Activated CD4-positive, alpha-beta T cell treated with anti-CD3 and anti-CD28 coated beads, Interleukin-2, Interleukin-6, amounts not matched to agents 100 ng/mL and 50 ng/mL, durations not matched to agents 16 hours and 8 hours (primary cell): ENCODE data around the gene RAB3IL1.
"Not testable (repeated sequence)": the region's sequence is repeated elsewhere in the genome, so short reads cannot be mapped to it uniquely, and the experiment has no call there.

Experiments
- DNase-seq: peaks from one replicate; pipeline ENCODE4 v3.0.0-alpha.2; 2020

The RAB3IL1 gene

DNA sequence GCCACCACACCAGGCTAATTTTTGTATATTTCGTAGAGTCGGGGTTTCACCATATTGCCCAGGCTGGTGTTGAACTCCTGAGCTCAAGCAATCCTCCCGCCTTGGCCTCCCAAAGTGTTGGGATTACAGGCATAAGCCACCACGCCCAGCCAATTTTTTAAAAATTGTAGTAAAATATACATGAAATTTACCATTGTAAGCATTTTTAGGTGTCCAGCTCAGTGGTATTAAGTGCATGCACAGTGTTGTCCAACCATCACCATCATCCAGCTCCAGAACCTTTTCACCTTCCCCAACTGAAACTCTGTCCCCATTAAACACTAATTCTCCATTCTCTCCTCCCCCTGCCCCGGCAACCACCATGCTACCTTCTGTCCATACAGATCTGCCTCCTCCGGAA, 34.5 kb downstream of the RAB3IL1 start:
- no peak for DNase-seq

GRCh38 chr11:61882267-61882666, 35.1 kb downstream of the RAB3IL1 start:
- not testable (repeated sequence) for DNase-seq

- no peak for DNase-seq
Observed at GRCh38 chr11:61881397-61881796, 36.0 kb downstream of the RAB3IL1 start.

DNA sequence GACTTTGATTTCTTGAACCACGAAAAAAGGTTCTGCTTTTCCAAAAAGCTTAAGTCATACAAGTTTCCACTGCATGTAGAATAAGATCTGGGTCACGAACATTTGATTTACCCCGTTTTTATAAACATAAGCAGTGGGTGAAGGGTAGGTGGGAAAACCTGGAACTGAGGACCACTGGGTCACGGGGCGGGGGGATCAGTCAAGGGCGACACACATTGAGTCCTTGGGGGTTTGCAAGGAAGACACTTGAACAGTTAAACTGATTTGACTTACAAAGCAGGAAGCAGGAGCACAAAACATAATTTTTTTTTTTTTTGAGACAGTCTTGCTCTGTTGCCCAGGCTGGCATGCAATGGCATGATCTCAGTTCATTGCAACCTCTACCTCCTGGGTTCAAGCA, 36.9 kb downstream of the RAB3IL1 start:
- no peak for DNase-seq

DNA sequence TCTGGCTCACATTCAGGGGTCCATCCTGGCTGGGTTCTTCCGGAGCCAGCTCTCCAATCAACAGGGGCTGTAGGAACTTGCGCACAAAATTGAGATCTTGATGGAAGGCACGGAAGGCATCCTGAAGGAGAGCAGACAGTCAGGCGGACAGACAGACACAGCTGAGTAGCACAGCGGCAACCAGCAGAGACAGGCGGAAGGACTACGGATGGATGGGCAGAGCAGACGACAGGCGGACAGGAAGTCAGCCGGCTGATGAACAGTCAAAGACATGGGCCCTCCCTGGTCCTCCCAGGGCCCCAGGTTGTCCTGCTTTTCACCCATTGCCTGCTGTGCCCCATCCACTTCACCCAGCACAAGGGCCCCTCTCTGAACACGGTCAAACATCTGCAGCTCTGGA, 37.3 kb downstream of the RAB3IL1 start:
- no peak for DNase-seq

DNA sequence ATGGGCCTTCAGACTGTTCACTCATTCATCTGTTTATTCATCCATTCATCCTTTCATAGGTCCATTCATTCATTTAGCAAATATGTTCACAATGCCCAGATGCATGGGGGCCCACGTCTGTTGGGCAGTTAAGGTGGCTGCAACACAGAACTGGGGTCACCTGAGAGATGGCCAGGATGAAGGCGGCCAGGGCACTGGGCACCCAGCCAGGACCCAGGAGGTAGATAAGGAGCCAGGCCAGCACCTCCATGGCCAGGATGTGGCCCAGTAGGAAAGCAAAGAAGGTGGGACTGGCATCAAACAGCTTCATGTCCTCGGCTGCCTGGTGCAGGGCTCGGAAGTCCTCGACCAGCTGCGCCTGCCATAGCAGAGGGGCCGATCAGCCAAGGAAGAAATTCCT, 38.2 kb downstream of the RAB3IL1 start:
- DNase-seq = no peak

DNA sequence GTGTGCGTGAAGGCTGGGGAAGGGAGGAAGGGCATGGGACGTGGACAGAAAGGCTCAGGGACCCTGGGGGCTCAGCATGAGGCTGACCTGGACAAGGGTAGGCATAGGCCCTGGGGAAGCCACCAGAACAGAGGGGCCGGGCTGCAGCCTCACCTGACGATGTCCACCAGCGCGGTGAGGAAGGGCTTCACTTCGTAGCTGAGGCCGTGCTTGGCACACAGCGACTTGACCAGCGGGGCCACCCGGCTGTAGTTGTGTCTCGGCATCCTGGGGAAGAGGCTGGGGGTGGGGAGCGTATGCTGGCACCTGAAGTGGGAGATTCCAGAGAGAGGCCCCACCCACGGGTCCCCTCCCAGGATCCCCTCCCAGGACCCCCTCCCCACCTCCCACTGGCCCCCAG, 41.7 kb downstream of the RAB3IL1 start:
- DNase-seq = no peak

- no peak for DNase-seq
Observed at GRCh38 chr11:61874853-61875252, 42.5 kb downstream of the RAB3IL1 start.

GRCh38 chr11:61874377-61874809, 43.0 kb downstream of the RAB3IL1 start:
- no peak for DNase-seq

- DNase-seq = no peak
Observed at GRCh38 chr11:61873588-61874376, 43.6 kb downstream of the RAB3IL1 start.

DNA sequence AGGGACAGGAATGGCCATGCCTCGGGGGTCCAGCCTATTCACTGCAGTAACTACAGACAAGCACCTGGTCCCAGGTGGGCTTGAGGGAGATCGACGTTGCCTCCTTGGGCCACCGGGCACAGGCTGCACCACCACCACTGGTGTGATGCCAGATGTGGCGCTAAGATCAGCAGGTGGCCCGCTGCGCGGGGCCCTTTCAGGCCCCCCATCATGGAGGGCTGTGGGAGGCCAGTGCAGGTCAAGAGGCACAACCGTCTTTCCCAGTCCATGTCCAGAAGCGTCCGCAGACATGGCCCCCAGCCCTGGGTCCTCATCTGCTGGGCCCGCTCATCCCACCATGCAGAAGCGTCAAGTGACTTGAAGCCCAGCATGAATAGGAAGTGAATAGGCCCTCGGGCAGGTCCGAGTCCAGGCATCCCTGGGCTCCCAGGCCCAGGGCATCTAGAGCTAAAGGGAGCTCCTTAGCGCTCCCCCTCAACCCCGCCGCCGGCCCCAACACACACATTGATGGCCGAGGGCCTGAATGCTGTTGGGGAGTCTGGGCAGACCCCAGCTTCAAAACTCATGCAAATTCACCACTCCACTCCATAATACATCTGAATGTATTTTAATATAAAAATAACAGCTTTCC, 44.3 kb downstream of the RAB3IL1 start:
- DNase-seq = no peak

DNA sequence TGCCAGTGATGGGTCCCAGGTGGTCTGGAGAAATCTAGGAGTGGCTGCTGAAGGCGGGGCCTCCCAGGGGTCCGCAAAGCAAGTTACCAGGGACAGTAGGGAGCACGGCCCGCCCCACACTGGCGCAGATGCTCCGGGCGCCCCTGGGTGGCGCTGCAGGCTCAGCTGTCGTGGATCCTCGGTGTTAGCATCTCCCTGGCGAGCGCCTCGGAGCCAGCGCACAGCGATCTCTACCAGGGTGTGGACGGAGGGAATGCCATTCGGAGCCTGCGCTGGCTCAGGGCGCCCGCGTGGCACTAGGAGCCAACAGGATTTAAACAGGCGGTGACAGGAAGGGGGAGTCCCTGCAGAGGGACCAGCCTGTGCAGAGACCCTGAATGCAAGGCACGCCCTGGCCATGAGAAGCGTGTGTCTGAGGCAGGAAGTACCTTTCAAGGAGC, 46.2 kb downstream of the RAB3IL1 start:
- peak; percentile 79 for DNase-seq

DNA sequence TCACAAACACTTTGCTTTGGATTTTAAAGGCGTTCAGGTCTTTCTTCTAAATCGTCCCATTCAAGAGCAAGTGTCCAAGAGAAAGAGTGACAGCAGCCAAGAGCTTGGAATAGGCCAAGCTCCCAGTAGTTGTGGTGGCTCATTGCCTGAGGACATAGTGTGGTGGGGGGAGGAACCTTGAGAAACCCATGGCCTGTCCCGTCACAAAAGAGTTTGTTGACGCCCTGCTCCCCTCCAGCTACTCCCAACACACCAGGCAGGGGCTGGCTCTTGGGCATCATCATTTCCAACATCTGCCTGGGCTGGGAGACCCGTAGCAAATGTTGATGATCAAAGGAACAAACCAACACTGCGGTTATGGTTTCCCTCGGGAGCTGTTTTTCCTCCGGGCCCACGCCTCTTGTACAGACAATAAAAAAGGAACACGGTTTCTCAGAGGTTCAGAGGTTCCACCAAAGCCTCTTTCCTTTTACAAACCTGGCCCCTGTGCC, 46.8 kb downstream of the RAB3IL1 start:
- no peak for DNase-seq

DNA sequence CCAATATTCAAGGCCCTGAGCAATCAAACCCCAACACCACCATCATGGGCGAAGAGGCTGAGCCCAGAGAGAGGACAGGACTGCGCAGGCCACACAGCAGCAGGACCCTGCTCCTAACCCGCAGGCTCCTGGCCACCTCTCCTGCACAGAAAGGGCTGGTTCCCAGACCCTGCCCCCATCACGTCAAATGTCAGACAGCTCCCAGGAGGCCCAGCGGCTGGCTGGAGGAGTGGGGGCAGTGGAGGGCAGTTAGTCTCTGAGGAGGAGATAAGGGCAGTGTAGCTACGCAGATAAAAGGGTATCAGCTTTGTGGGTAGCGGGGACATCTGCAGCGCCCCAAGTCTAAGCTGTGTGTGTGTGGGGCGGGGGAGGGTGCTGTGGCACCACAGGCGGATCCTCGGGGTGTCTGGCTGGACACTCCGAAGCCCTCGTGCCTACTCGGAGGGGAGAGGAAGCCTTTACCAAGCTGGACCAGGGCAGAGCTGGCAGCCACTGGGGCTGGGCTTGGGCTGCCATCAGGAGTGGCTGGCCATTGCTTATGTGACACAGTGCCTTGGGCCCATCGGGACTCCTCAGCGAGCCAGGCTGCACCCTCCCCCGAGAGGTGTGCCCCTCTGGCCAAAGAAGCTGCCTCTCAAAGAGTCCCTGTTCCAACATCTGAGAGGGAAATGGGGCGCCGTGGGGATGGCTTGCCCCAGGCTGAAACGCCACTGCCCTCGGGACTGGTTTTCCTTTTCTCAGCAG, 47.5 kb downstream of the RAB3IL1 start:
- DNase-seq = no peak

DNA sequence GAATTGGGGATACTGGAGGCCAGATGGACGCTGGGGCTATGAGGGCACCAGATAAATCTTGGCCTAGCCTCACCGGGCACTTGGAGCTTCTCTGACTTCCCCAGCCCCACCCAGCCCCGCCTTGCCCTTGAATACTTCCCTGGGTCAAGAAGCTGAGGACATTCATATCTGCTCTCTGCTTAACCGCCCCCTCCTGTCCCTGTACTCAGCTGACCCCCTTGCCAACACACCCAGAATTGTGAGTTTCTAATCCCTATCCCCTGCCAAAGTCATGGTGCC, 48.0 kb downstream of the RAB3IL1 start:
- no peak for DNase-seq

DNA sequence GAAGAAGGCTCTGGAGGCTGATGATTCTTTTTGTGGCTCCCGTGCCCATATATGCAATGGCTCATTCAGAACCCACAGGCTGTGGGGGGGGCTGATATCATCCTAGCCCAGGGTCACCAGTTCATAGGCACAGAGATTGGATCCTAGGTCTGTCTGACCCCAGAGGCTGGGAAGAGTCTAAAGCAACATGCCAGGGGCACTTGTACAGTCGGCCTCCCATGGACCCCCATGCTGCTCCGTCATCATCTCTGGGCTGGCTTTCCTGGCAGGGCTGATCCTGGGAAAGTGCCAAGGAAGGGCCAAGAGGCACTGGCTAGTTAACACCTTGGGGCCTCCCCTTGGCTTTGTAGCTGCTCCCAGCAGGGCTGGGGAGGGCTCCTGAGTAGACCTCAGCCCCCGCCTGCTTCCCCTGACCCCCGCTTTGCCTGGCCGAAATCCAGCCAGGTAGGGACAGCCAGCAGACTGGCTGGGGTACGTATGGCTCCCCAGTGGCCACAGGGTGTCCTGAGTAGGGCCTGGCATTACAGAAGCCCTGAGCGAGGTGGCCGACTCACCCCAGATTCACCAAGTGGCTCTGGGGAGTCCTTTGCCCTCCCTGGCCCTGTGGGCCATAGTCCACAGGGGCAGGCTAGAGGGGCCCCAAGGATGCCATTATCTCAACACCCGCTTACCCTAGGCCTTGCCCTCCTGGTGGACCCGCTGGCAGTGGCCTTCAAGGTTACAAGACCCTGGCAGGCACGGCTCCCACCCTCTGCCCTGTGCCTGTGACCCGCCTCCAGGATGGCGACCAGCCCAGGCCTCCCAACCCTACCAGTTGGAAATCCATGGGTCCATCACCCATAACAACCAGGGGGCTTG, 48.6 kb downstream of the RAB3IL1 start:
- no peak for DNase-seq

GRCh38 chr11:61866958-61867343, 50.4 kb downstream of the RAB3IL1 start:
- no peak for DNase-seq

- DNase-seq = no peak
Observed at GRCh38 chr11:61866231-61866957, 51.0 kb downstream of the RAB3IL1 start.

GRCh38 chr11:61864814-61865775, 52.3 kb downstream of the RAB3IL1 start:
- no peak for DNase-seq

GRCh38 chr11:61863548-61864081, 53.8 kb downstream of the RAB3IL1 start:
- no peak for DNase-seq
